ENCODE data around the gene SPPL2B.

SPPL2B gene

DNA sequence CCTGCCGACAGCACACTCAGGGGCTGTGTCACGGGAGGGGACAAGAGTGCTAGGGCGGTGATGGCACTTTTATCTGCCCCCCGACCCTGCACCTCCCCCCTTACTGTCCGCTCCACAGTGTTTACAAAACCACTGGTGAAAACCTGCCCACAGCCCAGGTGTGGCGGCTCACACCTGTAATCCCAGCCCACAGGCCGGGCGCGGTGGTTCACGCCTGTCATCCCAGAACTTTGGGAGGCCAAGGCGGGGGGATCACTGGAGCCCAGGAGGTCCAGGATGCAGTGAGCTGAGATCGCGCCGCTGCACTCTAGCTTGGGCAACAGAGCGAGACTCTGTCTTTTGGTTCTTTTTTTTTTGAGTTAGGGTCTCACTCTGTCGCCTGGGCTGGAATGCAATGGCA lies 32.3 kb upstream of the SPPL2B start:
- in situ Hi-C loops (cut with MboI; ENCODE audit: low sequenced_read_pairs), result no loop called here

DNA sequence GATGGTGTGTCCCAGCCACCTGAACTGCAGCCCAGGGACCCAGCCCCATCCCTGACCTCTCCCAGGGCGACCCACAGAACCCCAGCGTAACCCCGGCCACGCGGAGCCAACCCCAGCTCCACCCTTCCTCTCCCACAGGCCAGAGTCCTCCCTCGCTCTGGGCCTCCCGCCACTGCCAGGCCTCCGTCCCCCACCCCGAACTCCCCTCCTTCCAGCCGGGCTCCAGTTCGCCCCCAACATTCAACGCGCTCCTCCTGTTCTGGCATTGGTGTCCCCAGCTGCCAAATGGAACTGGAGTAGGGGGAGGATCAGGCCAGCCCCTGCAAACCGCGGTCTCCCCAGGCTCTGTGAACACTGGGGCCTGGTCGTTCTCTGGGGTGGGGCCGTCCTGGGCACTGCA lies 28.0 kb upstream of the SPPL2B start:
- in situ Hi-C loops (cut with MboI; ENCODE audit: low sequenced_read_pairs), result no loop called here

DNA sequence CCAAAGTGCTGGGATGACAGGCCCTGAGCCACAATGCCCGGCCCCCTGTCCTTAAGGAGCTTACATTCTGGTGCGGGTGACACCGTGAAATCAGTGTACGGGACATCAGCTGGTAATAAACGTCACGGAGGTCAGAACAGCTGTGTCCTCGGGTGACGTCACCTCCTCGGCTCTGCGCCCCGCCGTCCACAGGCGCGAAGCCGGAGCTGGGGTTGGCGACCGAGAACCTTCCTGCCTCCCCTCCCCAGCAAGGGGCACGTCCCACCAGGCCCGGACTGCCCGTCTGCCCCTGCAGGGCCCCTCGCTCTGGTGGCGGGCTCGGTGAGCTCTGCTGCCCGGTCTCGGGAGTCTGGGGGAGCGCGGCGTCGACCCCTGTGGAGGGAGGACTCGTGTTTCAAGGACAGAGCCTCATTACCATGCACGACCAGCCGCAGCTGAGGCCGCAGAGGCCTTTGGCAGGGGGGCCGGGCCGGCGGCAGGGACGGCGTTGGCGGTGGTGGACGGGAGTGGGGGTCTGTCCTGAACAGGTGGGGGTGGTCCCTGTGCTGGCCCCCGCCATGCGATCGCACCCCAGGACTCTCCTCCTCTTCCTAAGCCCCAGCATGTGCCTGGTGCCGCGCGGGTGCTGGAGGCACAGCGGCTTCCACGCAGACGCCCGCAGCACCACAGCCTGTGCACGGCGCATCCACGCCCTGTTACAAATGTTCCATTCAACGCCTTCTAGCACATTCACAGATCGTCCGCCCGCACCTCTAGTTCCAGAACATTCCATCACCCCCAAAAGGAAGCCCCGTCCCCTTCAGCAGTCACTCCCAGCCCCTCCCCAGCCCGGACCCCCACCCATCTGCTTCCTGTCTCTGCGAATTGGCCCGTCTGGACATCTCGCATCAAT lies 25.9 kb upstream of the SPPL2B start:
- in situ Hi-C loops (cut with MboI; ENCODE audit: low sequenced_read_pairs), result no loop called here

DNA sequence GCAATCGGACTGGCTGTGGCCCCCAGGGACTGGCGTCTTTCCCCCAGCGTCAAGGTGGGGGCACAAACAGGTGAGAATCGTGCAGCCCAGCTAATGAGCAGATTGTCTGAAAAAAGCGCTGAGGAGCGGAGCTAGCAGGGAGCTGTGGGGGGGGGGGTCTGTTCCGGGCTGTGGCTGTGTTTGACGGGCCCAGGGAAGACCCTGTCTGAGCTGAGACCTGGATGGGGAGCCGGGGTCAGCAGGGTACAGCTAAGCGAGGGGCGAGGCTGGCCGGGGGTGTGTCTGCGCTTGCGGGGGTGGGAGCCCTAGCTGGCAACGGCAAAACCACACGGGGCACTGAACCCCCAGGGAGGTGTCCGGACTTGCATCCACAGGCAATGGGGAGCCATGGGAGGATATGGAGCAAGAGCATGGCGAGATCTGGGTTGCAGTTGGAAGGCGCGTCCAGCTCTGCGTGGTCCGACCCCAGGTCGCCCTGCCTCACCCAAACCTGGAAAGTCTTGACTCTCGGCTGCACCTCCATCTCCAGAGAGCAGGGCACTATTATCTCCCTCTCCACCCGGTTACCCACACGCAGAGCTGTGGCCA lies 25.2 kb upstream of the SPPL2B start:
- in situ Hi-C loops (cut with MboI; ENCODE audit: low sequenced_read_pairs), result no loop called here

DNA sequence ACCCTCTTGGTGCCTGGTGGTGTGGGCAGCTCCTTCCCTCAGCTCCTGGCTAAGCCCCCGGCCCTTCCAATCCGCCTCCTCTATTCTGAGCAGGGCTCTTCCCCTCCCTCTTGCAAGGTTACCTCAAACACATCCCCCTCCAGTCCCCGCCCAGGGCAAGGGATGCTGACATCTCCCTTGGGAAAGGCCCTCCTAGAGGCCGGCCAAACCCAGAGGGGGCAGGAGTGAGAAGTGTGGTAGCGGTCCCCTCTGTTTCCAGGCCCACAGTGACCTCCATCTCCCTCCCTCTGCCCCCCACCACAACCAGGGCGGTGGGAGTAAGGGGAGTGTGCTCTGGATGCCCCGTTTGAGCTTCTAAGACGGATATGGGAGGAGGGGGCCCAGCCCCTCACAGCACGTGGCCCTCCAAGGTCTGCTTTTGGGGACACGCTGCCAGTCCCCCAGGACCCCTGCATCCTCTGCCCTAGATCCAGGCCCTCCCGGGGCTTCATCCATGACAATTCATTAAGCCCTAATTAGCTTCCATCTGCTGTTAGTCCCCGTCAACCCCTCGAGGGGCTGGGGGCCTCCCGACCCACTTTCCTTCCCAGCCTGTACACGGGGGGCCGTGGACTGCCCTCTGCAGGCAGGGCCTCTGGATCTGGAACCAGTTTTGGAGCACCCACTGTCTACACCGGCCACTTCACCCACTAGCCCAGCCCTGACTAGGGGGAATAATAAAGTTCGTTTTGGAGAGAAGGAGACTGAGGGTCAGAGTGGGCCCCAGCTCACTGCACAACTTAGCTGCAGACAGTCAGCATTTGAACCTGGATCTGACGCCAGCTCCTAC lies 22.8 kb upstream of the SPPL2B start:
- in situ Hi-C loops (cut with MboI; ENCODE audit: low sequenced_read_pairs), result no loop called here

DNA sequence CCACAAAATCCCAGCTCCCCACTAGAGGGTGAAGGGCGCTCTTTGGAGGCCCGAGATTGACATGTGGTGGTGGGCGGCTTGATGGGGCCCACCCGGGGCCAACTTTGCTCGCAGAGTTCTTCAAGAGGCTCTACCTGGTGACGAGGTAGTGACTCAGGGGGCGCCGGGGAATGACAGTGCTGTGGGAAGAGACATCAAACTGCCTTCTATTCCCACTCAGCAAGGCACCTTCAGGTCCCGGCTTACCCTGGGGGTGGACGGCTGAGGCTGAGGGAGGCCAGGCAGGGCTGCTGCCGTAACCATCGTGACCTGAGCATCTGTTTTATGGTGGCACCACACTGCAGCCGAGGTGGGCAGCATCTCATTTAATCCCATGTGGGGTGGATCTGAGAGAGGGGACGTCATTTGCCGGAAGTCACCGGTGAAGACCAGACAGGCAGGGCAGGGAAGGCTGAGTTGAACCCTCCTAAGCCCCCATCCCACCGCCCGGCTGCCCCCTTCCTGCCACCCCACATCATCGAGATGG lies 22.1 kb upstream of the SPPL2B start:
- in situ Hi-C loops (cut with MboI; ENCODE audit: low sequenced_read_pairs), result no loop called here

DNA sequence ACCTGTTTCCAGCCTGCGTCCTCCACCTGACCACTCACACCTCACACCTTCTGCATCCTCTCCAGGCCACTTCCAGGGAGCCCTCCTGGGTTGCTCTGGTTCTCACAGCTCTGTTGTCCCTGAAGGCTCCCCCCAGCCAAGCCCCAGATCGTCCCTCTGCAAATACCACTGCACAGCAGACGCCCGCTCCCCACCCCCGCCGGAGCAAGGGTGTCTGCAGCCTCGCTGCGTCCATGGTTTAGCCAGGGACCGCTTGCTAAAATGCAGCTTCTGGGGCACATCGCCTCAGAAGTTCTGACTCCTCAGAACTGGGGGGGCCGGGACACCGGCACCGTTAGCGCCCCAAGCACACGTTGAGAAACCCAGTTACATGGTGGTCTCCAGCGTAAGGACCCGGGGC lies 21.5 kb upstream of the SPPL2B start:
- in situ Hi-C loops (cut with MboI; ENCODE audit: low sequenced_read_pairs), result no loop called here

DNA sequence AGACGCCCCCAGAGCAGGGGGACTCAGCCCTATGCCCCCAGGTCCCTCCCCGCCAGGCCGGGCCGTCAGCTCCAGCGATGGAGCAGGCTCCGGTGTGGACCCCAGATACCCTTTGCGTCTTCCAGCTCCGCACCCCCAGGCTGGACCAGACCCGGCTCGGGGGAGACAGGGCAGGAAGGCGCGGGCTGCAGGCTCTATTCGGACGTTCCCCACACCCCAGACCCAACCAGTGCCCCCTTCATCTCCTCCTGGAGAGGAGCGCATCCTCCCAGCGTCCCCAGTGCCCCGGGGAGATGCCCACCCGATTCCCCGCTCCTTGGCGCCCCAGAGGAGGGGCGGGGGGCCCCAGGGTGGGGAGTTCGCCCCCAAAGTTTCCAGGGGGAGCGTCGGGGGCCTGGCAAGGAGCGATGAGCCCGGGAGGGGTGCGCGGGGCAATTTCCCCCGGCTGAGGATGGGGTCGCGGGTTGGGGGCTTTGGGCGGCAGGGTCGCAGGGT lies 20.9 kb upstream of the SPPL2B start:
- in situ Hi-C loops (cut with MboI; ENCODE audit: low sequenced_read_pairs), result no loop called here

DNA sequence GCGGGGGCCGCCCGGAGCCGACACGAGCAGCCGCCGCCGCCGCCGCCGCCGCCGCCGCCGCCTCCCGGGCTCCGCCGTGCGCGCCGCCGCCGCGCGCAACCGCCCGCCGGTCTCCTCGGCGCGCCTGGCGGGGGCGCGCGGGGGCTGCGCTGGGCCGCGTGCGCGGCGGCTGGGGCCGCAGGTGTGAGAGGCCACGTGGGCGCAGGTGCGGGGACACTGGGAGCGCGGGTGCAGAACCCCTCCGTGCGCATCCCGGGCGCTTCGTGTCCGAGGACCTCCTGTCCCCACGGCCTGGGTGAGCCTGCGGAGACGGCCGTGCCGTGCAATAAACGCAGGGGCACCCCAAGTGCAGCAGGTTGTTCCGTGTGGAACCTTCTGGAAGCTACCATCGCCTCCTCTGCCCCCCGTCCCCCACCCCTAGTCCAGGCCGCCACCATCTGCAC lies 20.3 kb upstream of the SPPL2B start, which contains the start of gene LINGO3:
Gene LINGO3, minus strand, starts transcription at position 41 of the 443 bp plus-strand sequence. CDS start 16,378 bp downstream, outside the sequence.
- in situ Hi-C loops (cut with MboI; ENCODE audit: low sequenced_read_pairs), result no loop called here

DNA sequence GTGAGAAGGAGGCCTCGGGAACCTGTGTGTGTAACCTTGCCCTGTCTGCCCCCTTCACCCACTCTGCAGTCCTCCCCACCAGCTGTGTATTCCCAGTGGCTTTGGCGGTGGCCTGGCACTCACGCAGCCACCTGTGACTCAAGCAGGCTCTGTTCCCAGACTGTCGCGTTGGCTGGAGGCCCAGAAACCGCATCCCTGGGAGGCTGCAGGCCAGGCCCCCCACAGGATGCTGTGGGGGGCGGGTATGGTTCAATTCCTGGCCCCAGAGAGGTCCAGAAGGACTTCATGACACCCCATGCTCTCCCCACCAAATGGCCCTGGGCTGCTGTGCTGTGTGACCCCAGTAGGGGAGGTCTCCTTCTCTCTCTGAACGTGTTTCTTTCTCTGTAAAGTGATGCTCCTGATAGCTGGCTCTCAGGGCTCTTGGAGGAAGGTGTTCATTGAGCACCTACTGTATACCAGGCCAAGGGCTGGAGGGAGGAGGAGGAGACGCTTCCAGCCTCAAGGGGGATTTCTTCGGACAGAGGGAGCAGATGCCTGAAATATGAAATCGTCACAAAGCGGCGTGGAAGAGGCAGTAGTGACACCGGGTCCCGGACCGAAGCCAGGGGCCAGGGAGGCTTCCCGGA lies 18.6 kb upstream of the SPPL2B start:
- in situ Hi-C loops (cut with MboI; ENCODE audit: low sequenced_read_pairs), result no loop called here

DNA sequence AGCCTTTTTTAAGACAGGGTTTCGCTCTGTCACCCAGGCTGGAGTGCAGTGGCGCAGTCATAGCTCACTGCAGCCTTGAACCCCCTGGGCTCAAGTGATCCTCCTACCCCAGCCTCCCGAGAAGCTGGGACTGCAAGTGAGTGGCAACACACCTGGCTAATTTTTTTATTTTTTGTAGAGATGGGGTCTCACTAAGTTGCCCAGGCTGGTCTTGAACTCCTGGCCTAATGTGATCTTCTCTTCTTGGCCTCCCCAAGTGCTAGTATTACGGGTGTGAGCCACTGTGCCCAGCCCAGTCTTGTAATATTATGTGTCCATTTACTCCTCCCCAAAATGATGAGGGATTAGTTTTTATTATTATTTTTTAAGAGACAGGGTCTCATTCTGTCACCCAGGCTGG lies 17.4 kb upstream of the SPPL2B start:
- in situ Hi-C loops (cut with MboI; ENCODE audit: low sequenced_read_pairs), result no loop called here

DNA sequence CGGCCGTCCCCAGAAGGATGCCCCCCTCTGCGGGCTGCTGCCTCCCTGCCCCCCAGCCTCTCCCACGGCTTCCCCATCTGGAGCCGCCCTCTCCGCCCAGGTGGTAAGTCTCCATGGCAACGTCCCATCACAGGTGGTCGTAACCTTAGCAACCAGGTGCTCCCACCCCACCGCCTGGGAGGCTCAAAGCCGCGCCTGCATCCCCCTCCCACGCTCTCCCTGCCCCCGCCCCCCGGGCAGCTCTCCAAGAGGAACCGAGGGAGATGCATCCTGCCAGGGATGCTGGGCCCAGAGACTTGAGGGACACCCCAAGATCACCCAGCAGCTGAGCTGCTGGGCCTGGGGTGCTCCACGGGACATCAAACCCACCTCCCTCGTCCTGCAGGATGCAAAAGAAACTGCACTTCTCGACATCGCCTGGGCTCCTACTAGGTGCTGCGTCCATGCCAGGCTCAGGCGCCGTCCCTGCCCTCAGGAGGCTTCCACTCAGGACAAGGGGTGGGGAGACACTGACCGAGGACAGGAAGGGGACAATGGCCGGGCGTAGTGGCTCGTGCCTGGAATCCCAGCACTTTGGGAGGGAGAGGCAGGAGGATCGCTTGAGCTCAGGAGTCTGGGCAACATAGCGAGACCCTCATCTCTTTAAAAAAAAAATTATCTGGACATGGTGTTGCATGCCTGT lies 15.5 kb upstream of the SPPL2B start:
- in situ Hi-C loops (cut with MboI; ENCODE audit: low sequenced_read_pairs), result no loop called here

DNA sequence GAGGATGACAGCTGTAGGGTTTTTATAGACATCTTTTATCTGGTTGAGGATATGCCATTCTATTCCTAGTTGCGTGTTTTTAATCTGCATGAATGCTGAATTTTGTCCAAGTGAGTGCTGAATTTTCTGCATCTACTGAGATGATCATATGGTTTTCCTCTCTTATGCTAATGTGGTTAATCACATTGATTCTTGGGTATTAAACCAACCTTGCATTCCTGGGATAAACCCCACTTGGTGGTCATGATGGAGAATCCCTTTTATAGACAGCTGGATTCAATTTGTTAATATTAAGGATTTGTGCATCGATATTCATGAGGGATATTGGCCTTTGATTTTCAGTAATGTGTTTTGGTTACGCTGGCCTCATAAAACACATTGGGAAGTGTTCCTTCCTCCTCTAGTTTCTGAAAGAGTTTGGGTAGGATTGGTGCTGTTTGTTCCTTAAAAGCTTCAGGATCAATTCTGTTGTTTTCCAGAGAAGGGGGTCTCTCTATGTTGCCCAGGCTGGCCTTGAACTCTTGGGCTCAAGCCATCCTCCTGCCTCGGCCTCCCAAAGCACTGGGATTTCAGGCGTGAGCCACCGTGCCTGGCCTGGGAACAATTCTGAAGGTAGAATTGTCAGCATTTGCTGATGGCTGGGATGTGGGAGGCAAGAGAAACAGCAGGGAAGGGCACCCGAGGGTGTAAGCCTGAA lies 13.2 kb upstream of the SPPL2B start:
- in situ Hi-C loops (cut with MboI; ENCODE audit: low sequenced_read_pairs), result no loop called here

DNA sequence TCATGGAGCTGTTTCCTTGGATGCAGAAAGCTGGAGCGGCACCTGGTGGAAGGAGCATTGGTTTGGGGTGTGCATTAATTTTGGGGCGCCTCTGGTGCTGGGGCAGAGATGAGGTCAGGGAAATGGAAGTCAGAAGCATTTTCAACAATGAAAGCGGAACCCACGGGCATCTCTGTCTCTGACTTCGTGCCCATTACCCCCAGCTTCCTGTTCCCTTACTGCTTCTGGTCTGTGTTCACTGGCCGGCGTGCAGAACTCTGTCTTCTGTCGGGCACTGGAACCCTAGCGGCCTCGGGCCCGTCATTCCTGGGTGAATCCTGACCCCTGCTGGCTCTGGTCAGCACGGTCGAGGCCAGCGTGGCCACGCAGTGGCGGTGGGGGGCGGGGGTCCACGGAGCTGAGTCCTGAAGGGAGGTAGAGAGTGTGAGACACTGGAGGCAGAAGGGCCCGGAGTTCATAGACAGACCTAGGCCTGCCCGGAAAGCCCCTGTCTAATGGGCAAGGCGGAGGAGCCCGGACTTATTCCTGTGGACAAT lies 12.6 kb upstream of the SPPL2B start:
- in situ Hi-C loops (cut with MboI; ENCODE audit: low sequenced_read_pairs), result no loop called here

DNA sequence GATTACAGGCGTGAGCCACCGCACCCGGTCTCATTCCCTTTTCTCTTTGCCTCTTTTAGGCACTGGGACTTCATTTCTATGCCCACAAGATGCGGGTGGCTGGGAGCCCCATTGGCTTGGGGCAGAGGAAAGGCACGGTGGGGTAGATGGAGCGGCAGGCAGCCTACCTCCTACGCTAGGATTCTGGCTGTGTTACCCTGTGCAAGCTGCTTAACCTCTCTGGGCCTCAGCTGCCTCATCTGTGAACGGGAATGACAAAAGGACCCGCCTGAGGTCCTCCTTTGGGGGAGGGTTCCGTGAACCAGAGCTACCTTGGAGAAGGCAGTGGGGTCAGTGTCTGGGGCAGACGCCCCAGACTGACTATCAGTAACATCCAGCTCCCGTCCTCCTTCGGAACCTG lies 11.2 kb upstream of the SPPL2B start:
- in situ Hi-C loops (cut with MboI; ENCODE audit: low sequenced_read_pairs), result no loop called here

DNA sequence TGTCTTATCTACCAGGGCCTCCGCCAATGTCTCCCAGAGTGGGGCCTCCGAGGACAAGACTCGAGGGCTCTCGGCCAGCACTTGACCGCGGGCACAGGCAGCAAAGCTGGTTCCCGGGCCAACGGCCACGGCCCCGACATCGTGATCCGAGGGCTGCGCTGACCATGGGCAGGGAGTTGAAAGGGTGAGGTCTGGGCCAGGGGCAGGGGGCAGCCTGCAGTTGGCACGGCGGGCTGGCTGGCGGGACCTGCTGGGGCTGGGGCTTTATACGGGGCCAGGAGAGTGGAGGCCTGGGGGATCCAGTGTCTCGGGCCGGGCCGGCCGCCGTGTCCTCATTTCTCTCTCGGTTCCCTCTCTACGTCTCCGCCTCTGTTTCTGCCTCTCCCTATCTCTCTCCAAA lies 10.7 kb upstream of the SPPL2B start:
- in situ Hi-C loops (cut with MboI; ENCODE audit: low sequenced_read_pairs), result no loop called here

DNA sequence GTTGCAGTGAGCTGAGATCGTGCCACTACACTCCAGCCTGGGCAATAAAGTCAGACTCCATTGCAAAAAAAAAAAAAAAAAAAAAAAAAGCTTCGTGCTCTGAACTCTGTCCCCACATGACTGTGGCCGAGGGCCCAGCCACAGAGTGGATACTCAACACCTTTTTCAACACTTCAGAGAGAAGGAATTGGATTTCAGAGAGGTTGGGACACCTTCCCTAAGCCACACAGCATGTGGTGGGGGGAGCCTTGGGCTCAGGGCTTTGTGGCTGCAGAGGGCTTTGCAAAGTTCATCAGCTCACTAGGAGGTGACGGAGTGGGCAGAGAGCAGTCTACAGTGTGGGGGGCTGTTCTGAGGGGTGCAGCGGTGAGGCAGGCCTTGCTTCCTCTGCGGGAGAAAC lies 9.6 kb upstream of the SPPL2B start:
- in situ Hi-C loops (cut with MboI; ENCODE audit: low sequenced_read_pairs), result no loop called here

DNA sequence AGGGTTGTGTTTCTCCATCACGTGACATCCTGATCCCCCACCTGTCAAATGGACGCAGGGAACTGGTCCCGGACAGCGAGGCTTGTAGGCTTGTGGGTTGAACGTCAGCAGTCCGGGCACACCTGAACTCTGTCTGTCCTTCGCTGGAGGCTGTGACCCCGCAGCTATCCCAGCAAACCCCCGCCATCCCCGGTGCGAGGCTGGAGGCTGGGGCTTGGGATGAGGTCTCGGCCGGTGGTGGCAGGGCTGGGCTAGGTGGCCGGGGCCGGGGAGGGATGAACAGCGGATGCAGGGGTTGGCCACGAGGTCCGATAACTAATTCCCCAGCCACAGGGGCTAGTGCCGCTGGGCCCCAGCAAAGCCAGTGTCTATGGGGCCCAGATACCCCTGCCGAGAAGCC lies 8.9 kb upstream of the SPPL2B start:
- in situ Hi-C loops (cut with MboI; ENCODE audit: low sequenced_read_pairs), result no loop called here

DNA sequence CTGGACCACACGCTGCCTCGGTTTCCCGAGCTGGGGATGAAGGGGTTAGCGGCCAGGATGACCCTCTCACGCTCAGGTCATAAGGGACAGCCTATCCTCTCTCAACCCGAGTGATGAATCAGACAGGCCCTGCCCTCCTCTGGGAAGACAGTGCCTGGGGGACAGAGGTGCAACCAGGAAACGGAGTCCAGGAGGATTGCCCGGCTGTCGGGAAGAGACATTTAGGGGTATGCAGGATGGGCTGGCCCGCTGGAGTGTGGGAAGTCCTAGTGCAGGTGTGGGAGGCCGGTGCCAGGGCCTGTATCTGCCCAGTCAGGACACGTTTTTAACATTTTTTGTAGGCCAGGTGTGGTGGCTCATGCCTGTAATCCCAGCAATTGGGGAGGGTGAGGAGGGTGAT lies 8.4 kb upstream of the SPPL2B start:
- in situ Hi-C loops (cut with MboI; ENCODE audit: low sequenced_read_pairs), result no loop called here
